Neural cell (in vitro differentiated cells): ENCODE measurements around the gene ASIC5. TPM values are rescaled to one million over a fixed set of nuclear protein-coding genes. Genes with fewer than 3 reads are reported as not detected.

Source experiments
- H2AFZ ChIP-seq: fragments of 200-600, 300-800 bp; sonication (generic), shearing (Covaris generic); 2 replicates; pipeline ENCODE4 v1.6.0; 2014; ENCODE audit warnings: low read depth, mild to moderate bottlenecking, antibody characterized with exemption, low read length, moderate library complexity
- H3F3A ChIP-seq: fragments of 200-600 bp; shearing (Covaris generic); 2 replicates; pipeline ENCODE4 v1.6.1; 2016; ENCODE audit warnings: mild to moderate bottlenecking, moderate library complexity, mixed read lengths, antibody characterized with exemption, low read length; ENCODE audit not compliant: insufficient read depth, poor library complexity, severe bottlenecking
- H3K27ac ChIP-seq: fragments of 200-600, 300-800 bp; sonication (generic), shearing (Covaris generic); 2 replicates; pipeline ENCODE4 v1.5.1; 2014; ENCODE audit warnings: mild to moderate bottlenecking, low read length, moderate library complexity
- H3K27me3 ChIP-seq: fragments of 300-800, 200-600 bp; sonication (generic), shearing (Covaris generic); 2 replicates; pipeline ENCODE4 v1.6.0; 2014; ENCODE audit warnings: mild to moderate bottlenecking, low read depth, low read length, moderate library complexity; ENCODE audit not compliant: insufficient read depth
- H3K36me3 ChIP-seq: fragments of 300-800, 200-600 bp; sonication (generic), shearing (Covaris generic); 2 replicates; pipeline ENCODE4 v1.5.1; 2014; ENCODE audit warnings: mild to moderate bottlenecking, antibody characterized with exemption, low read length, moderate library complexity; ENCODE audit not compliant: insufficient read depth
- H3K4me2 ChIP-seq: fragments of 300-800, 200-600 bp; sonication (generic), shearing (Covaris generic); 2 replicates; pipeline ENCODE4 v1.6.0; 2014; ENCODE audit warnings: mild to moderate bottlenecking, low read length
- H3K4me3 ChIP-seq: fragments of 300-800, 200-600 bp; sonication (generic), shearing (Covaris generic); 2 replicates; pipeline ENCODE4 v1.5.1; 2014; ENCODE audit warnings: mild to moderate bottlenecking, low read length, moderate library complexity
- H3K79me2 ChIP-seq: fragments of 200-600 bp; shearing (Covaris generic); replicated peaks from 2 replicates; pipeline ENCODE4 v1.6.0; 2014; ENCODE audit warnings: mild to moderate bottlenecking, low read length, moderate library complexity; ENCODE audit not compliant: insufficient read depth
- H3K9ac ChIP-seq: fragments of 300-800, 200-600 bp; sonication (generic), shearing (Covaris generic); 2 replicates; pipeline ENCODE4 v1.6.1; 2016; ENCODE audit warnings: mild to moderate bottlenecking, low read length, mixed read lengths
- H3K9me2 ChIP-seq: fragments of 200-600 bp; shearing (Covaris generic); 2 replicates; pipeline ENCODE4 v1.6.1; 2016; ENCODE audit warnings: mild to moderate bottlenecking, low read length, mixed read lengths; ENCODE audit not compliant: insufficient read depth
- H3K9me3 ChIP-seq: fragments of 200-600, 300-800 bp; sonication (generic), shearing (Covaris generic); 2 replicates; pipeline ENCODE4 v1.6.1; 2016; ENCODE audit warnings: mild to moderate bottlenecking, mixed run types, low read length, moderate library complexity, mixed read lengths
- H4K20me1 ChIP-seq: fragments of 200-600 bp; shearing (Covaris generic); 2 replicates; pipeline ENCODE4 v1.6.1; 2016; ENCODE audit warnings: mild to moderate bottlenecking, mixed run types; ENCODE audit not compliant: insufficient read depth
- CTCF ChIP-seq: fragments of 450-650 bp; IDR thresholded peaks from 2 replicates; pipeline ENCODE4 v1.5.1; 2014; ENCODE audit warnings: antibody characterized with exemption, mild to moderate bottlenecking, moderate library complexity; ENCODE audit not compliant: poor library complexity, severe bottlenecking
- EP300 ChIP-seq: fragments of 450-650 bp; conservative IDR thresholded peaks from 2 replicates; pipeline ENCODE4 v1.6.1; 2014; ENCODE audit warnings: antibody characterized with exemption, mild to moderate bottlenecking, moderate library complexity; ENCODE audit not compliant: poor library complexity, severe bottlenecking
- EZH2 ChIP-seq: fragments of 200-600, 300-800 bp; shearing (Covaris generic), sonication (generic); IDR thresholded peaks from 2 replicates; pipeline ENCODE4 v1.6.1; 2014; ENCODE audit warnings: antibody characterized with exemption, low read length, borderline replicate concordance, mild to moderate bottlenecking; ENCODE audit not compliant: insufficient read depth, poor library complexity, severe bottlenecking
- MXI1 ChIP-seq: fragments of 450-650 bp; conservative IDR thresholded peaks from 2 replicates; pipeline ENCODE4 v1.6.1; 2014; ENCODE audit warnings: antibody characterized with exemption, mild to moderate bottlenecking; ENCODE audit not compliant: poor library complexity, severe bottlenecking
- POLR2AphosphoS5 ChIP-seq: IDR thresholded peaks from 2 replicates; pipeline ENCODE4 v1.6.1; 2012
- RAD21 ChIP-seq: fragments of 450-650 bp; conservative IDR thresholded peaks from 2 replicates; pipeline ENCODE4 v1.6.1; 2014; ENCODE audit warnings: antibody characterized with exemption, mild to moderate bottlenecking, moderate library complexity
- REST ChIP-seq: IDR thresholded peaks from 2 replicates; pipeline ENCODE4 v1.6.1; 2012; ENCODE audit warnings: borderline replicate concordance
- SMC3 ChIP-seq: fragments of 450-650 bp; conservative IDR thresholded peaks from 2 replicates; pipeline ENCODE4 v1.6.1; 2014; ENCODE audit warnings: antibody characterized with exemption, mild to moderate bottlenecking, moderate library complexity; ENCODE audit not compliant: poor library complexity
- TAF1 ChIP-seq: IDR thresholded peaks from 2 replicates; pipeline ENCODE4 v1.6.1; 2012; ENCODE audit warnings: low read depth
- polyA minus RNA-seq: library from RNA; depleted of rRNA, polyadenylated mRNA; stranded (reverse); fragments of >200 nt; gene quantifications from 2 replicates; pipeline ENCODE4 v1.2.3, GENCODE V29; 2014
- polyA plus RNA-seq: library from polyadenylated mRNA; depleted of rRNA; stranded (reverse); fragments of >200 nt; gene quantifications from 2 replicates; pipeline ENCODE4 v1.2.3, GENCODE V29; 2014

Gene ASIC5
- polyA plus RNA-seq (not detected in 2 replicates), polyA minus RNA-seq (not detected in 2 replicates)

GRCh38 chr4:155866177-155866576 is at the start of gene ASIC5:
TSS of gene ASIC5 (minus strand) at chr4:155866277. CDS start at chr4:155866226, 51 bp downstream.
- Histone ChIP-seq H3K9me3 (peaks cover 6% of the 10 kb centered on the region), H3K27ac (no peak within 1 kb of the TSS), H3K4me2 (no peak within 1 kb of the TSS), H4K20me1 (no peaks in the 10 kb centered on the region), H3K4me3 (no peak within 1 kb of the TSS), H3K9me2 (no peaks in the 10 kb centered on the region), H3K27me3 (no peaks in the 10 kb centered on the region), H3F3A (no peaks in the 10 kb centered on the region), H2AFZ (no peak within 1 kb of the TSS), H3K9ac (no peak within 1 kb of the TSS), H3K36me3 (no peaks in the 10 kb centered on the region), H3K79me2 (no peaks in the 10 kb centered on the region)
- TF ChIP-seq RAD21 (no peak), REST (no peak), POLR2AphosphoS5 (no peak), CTCF (no peak), EP300 (no peak), EZH2 (no peak), SMC3 (no peak), MXI1 (no peak), TAF1 (no peak)

- Histone ChIP-seq H3K9ac (no peak overlapping the region), H3K27ac (no peak overlapping the region), H3K36me3 (no peaks in the 10 kb centered on the region), H3K9me3 (no peaks in the 10 kb centered on the region), H2AFZ (no peak overlapping the region), H3F3A (no peaks in the 10 kb centered on the region), H3K79me2 (no peaks in the 10 kb centered on the region), H3K4me2 (no peak overlapping the region), H3K9me2 (no peaks in the 10 kb centered on the region), H3K4me3 (no peak overlapping the region), H4K20me1 (no peaks in the 10 kb centered on the region), H3K27me3 (no peaks in the 10 kb centered on the region)
- no peak for TF ChIP-seq MXI1
- no peak for TF ChIP-seq RAD21
- TF ChIP-seq TAF1 = no peak
- TF ChIP-seq EZH2 = no peak
- TF ChIP-seq SMC3 = no peak
- TF ChIP-seq REST = no peak
- no peak for TF ChIP-seq CTCF
- TF ChIP-seq POLR2AphosphoS5 = no peak
- TF ChIP-seq EP300 = no peak
Observed at GRCh38 chr4:155914782-155915181, 48.7 kb upstream of the ASIC5 start.
